AML-193 (cell line): Measurements from ENCODE around the gene CDK6.
"Not testable (repeated sequence)": the region's sequence is repeated elsewhere in the genome, so short reads cannot be mapped to it uniquely, and the experiment has no call there.

Experiments
- DNase-seq, 2 experiments: peaks; one replicate each; lab custom pipeline; 2025; lab: John Stamatoyannopoulos, UW

The CDK6 gene

GRCh38 chr7:92761391-92762097 is 74.8 kb downstream of the CDK6 start:
- no peak for DNase-seq

- DNase-seq, result no peak
These were observed 77.5 kb downstream of the CDK6 start for GRCh38 chr7:92758796-92759431.

GRCh38 chr7:92757311-92757910 is 79.0 kb downstream of the CDK6 start:
- not testable (repeated sequence) for DNase-seq

GRCh38 chr7:92755680-92756079 is 80.7 kb downstream of the CDK6 start:
- no peak for DNase-seq

- DNase-seq, result no peak
These were observed 81.3 kb downstream of the CDK6 start for GRCh38 chr7:92754919-92755581.

- no peak for DNase-seq
These were observed 82.8 kb downstream of the CDK6 start for GRCh38 chr7:92753614-92754013.

GRCh38 chr7:92751902-92752901 is 84.2 kb downstream of the CDK6 start:
- DNase-seq, result no peak

GRCh38 chr7:92750946-92751345 is 85.4 kb downstream of the CDK6 start:
- DNase-seq, result no peak

GRCh38 chr7:92750447-92750839 is 85.9 kb downstream of the CDK6 start:
- no peak for DNase-seq

- DNase-seq, result no peak
These were observed 86.4 kb downstream of the CDK6 start for GRCh38 chr7:92749832-92750446.

GRCh38 chr7:92749327-92749755 is 87.0 kb downstream of the CDK6 start:
- no peak for DNase-seq

GRCh38 chr7:92748495-92748894 is 87.9 kb downstream of the CDK6 start:
- no peak for DNase-seq

GRCh38 chr7:92747041-92747835 is 89.1 kb downstream of the CDK6 start:
- DNase-seq, result no peak

GRCh38 chr7:92745241-92745640 is 91.1 kb downstream of the CDK6 start:
- no peak for DNase-seq

- not testable (repeated sequence) for DNase-seq
These were observed 92.2 kb downstream of the CDK6 start for GRCh38 chr7:92744180-92744579.

GRCh38 chr7:92742186-92742585 is 94.2 kb downstream of the CDK6 start:
- no peak for DNase-seq

- DNase-seq, result no peak
These were observed 95.7 kb downstream of the CDK6 start for GRCh38 chr7:92740700-92741126.

- DNase-seq, result no peak
These were observed 96.2 kb downstream of the CDK6 start for GRCh38 chr7:92740134-92740533.

- no peak for DNase-seq
These were observed 97.3 kb downstream of the CDK6 start for GRCh38 chr7:92739091-92739490.

- DNase-seq, result no peak
These were observed 98.7 kb downstream of the CDK6 start for GRCh38 chr7:92737706-92738105.
